GM18526 (cell line): Measurements from ENCODE around the gene FNDC3B.

ENCODE experiments used
- POLR2A ChIP-seq: IDR thresholded peaks from 3 replicates; pipeline ENCODE4 v1.6.1; 2011; ENCODE audit not compliant: insufficient read length; ENCODE audit errors: extremely low read depth

Gene FNDC3B

DNA sequence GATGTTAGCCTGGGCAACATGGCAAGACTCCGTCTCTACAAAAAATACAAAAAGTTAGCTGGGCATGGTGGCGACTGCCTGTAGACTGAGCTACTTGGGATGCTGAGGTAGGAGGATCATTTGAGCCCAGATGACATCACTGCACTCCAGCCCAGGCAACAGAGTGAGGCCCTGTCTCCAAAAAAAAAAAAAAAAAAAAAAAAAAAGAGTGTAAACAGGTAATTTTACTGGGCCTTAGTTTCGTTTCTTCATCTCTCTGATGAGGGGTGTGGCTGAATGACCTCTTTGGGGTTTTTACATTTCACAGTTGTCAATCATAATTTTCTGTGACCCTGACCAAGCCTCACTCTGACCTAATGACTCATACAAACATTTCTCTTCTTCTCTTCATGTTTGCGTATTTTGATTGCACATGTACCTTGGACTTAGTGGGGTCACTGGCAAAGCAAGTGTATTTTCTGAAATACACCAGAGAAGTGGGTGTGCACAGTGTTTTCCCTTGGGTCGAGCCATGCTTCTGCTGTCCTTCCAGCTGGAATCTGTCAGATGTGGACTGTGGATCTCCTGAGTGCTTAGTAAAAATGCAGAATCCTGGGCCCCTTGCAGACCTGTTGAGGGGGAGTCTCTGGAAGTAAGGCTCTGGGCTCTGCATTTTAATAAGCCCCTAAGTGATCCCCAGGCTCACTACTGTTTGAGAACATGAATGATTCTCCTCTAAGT is 140.5 kb downstream of the FNDC3B start:
- no peak for TF ChIP-seq POLR2A

DNA sequence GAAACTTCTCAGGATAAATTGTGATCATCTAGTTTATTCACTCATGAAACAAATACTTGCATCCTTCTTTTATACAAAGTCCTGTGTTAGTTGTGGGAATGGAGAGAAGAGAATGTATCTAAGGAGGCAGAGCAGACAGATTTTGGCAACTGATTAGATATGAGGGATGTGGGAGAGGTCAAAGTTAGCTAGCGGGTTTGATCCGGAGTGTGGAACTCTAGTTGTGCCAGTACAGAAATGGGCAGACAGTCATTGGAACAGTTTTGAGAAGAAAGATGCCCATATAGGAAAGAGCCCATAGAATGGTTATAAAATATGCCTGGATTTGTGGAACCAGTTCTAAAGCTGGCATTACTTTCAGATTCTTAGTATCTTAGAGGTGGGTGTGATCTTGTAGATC is 141.1 kb downstream of the FNDC3B start:
- no peak for TF ChIP-seq POLR2A

DNA sequence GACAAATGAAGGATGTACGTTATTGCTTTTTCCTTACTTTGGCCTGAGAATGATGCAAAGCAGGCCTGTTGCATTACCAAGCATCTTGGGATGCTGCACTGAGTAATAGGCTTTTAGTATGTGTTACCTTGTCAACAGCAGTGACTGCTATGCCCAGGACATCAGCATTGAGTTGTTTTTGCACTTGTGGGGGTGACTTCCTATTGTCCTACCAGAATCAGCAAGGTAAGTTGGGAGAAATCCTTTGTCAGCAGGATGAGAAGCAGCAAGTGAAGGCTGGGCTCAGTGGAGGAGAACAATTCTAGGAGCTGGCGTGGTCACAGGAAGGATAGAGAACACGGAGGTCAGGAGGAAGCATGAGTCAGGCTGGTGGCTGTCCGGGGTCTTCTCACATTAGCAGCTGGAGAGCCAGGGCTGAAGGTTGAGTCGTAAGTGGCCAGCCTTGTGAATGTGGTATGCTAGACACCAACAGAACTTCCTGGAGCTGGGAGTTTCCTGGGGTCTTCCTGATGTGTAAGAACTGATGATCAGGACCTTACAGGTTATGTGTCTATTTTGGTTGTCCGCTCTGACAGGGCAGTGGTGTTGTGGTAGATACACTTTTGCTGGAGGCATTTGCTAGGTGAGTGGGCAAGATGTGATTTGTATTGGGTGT is 142.7 kb downstream of the FNDC3B start:
- no peak for TF ChIP-seq POLR2A

DNA sequence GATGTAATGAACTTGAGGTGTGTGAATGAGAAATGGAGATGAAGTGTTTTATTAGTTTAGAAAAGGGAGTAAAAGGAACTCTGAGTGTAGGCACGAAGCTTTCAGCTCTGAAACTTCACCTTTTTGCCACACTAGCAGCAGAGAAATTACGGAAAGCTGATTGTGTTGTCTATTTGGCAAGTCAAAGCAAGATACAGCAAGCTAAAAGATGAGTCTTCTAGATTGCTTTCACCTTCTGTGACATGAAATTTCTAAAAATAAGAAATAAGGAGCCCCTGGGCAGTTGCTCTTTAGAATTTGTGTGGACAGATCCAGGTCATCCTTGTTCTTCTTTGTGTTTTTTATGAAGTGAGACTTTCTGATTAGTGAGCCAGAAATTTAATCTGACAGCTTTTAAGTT is 143.4 kb downstream of the FNDC3B start:
- no peak for TF ChIP-seq POLR2A

DNA sequence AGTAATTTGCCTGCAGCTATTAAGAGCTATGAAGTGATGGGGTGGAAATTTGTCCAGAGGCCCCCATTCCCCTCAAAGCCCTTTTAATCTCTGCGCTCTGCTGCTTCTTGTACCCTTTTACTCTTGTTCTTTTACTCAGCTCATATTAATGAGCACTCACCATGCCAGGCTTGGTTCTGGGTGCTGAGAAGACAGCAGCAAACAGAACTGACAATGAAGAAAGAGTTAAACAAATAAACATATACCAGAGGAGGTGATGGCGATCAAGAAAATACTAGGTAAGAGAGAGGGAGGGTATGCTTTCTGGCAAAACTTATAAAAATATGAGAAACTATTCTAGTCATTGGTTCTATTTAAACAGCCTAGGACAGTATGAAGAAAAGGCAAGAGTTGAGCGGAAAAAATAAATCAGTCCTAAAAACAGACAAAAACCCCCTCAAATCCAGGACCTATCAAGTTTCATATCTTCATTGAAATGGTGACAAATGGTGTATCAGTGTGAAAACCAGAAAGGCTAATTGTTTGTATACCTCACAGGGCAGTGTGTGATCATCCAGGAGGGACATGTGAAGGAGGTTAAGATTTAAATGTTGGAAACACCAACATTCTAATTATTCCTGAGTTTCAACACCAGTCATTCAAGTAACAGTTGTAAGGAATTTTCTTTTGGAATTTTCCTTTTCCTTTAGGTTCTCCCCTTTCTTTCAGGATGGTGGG is 144.9 kb downstream of the FNDC3B start:
- TF ChIP-seq POLR2A = no peak

DNA sequence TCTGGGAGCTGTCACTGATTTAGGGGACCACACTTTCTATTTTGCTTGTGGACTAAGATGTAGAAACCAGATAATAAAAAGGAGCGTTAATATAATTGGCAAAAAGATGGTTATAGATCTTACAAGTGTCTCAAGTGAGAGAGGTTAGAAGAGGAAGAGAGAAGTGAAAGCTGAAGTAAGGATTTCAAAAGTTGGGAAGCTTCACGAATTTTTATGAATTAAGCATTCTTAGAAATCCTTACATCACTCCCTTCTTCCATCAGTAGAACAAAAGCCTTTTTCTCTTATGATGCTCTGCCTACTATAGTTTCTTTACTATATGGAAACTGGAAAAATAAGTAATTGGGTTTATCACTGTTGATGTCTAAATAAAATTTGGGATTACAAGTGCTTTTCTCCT is 146.5 kb downstream of the FNDC3B start:
- TF ChIP-seq POLR2A = no peak

DNA sequence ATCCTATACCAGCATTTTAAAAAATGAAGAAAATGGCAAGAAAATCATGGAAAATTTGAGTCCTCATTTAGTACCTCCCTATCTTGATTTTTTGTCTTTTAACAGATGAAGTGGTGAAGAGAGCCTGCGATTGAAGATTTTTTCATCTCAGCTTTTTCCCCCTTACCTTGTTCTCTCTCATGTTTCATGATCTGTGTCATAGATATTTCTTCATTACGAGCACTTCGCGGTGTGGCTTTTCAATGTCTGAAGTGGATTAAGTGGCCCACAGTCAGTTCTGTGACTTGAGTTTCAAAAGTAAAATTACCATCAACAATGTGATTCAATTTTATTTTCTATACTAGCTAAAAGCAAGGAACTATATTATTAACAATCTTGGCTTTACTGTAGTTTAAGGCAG is 147.2 kb downstream of the FNDC3B start:
- no peak for TF ChIP-seq POLR2A

DNA sequence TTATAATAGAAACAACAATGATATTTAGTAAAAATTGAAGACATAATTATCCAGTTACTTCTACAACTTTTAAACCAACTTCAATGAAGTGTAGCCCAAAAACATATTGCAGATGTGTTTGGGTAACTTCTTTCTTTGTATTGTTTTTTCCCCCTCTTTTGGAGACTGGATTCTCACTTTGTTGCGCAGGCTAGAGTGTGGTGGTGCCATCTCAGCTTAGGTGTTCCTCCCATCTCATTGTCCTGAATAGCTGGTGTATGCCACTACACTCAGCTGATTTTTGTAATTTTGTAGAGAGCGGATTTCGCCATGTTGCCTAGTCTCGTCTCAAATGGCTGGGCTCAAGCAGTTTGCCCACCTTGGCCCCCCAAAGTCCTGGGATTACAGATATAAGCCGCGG is 148.1 kb downstream of the FNDC3B start:
- TF ChIP-seq POLR2A = no peak

DNA sequence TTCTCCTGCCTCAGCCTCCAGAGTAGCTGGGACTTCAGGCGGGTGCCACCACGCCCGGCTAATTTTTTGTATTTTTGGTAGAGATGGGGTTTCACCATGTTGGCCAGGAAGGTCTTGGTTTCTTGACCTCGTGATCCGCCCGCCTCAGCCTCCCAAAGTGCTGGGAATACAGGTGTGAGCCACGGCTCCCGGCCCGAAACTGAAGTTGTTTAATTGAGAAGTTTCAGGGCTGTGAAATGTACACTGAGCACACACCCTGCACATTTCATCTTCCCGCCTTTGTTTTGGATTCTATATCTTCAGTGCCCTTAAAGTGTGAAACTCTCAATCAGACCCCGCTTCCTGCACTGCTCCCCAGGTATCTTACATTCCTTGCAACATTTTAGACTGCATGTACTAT is 149.1 kb downstream of the FNDC3B start:
- no peak for TF ChIP-seq POLR2A

DNA sequence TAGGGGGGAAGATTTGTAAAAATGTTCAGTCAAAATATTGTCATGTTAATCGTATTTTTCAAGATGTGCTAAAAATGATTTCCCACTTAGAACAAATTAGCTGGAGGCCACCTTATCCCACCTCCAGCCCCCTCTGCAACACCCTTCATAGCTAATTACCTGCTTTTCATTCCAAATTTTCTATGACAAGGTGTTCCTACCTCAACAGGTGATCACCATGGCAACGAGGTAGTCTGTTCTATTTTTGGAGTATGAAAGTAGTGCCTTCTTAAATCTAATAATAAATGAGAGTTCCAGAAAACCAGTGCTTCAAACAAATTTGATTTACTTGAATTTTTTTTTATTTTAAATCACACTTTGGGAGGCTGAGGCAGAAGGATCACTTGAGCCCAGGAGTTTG is 149.8 kb downstream of the FNDC3B start:
- TF ChIP-seq POLR2A = no peak

DNA sequence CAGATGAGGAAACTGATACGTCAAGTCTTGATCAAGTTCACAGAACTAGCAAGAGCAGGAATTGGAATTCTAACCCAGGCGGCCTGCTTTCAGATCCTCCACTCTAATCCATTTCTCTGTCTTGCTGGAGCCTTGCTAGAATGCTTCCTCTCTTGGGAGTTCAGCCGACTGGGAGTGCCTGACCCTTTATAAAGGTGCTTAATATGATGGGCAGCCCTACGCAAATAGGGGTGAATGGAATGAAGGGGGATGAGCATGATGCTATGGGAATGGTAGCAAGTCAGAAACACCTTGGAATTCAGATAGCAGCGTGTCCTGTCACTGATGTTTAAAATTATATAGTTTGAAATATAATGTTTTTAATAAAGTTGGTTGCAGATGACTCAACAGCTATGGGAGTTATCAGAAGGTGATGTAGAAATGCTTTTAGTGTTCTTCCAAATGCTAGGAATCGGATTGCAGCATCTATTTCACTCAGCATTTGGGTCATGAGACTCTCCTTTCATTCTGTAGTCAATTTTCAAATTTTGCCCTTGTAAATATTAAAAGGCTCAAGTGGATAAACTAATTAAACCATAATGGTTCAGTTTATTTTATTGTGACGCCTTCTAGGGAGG is 150.7 kb downstream of the FNDC3B start:
- no peak for TF ChIP-seq POLR2A

DNA sequence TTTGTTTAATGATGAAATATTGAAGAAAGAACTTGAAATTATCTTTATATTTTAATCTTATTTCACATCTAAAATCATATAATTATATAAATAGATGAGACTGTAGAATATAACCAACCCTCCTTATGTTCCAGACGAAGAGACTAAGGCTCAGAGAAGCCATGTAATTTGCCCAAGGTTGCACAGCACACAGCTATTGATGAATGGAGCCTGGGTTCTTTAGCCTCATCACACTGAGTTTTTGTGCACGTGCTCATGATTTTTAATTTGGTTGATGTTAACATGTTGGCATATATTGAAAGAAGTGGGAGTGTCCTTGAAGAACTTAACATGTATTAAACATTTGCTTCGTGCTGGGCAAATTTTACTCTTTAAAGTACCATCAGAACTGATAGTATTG is 151.6 kb downstream of the FNDC3B start:
- TF ChIP-seq POLR2A = no peak

DNA sequence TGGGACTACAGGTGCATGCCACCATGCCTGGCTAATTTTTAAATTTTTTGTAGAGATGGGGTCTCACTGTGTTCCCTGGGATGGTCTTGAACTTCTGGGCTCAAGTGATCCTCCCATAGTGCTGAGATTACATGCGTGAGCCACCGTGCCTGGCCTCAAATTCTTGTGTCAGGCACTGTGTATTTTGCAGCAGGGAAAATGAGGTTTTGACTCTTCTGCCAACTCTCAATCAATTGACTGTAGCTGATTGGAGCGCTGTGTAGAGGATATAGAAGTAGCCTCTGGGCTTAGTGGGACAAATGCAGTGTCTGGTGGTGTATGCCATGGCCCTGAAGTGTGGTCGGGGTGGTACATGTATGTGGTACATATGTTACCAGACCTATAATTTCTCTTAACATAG is 152.3 kb downstream of the FNDC3B start:
- no peak for TF ChIP-seq POLR2A

DNA sequence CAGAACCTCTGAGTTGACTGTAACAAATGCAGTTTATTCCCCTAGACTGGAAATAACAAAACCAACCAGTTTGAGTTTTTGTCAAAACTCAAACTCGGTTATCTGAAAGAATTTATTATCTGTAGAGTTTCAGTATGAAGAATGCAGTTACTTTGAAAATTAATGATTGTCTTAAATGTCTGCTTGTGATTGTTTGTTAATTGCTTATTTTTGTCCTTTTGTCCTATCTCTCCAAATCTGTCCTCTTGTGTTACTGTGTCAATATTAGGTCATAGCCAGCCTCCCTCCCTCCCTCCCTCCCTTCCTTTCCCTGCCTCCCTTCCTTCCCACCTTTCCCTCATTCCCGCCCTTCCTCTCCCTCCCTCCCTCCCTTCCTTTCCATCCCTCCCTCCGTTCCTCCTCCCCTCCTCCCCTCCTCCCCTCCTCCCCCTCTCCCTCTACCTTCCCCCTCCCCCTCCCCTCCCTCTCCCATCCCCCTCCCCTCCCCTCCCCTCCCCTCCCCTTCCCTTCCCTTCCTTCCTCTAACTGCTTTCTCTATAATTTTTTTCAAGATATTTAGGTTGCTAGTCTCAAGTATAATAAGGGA is 153.5 kb downstream of the FNDC3B start:
- no peak for TF ChIP-seq POLR2A

DNA sequence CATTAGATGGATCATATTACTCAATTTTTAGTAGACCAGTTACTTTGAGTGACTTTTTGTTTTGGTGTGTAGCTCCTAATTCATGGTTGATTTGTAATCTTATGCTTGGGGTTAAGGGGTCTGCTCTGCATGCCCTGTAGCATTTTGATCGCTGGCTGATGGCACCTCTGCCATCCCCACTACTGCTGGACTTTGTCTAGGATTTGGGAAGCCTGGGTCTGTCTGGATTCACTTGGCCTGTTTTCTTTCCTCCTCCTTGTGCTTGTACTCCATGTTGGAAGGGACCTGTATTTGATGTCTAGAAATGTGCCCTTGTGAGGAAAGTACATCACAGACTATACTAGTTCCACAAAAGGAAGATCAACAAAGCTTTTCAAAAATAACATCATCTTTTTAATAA is 154.1 kb downstream of the FNDC3B start:
- TF ChIP-seq POLR2A = no peak
